Endothelial cell of umbilical vein (primary cell): ENCODE data around the gene GRHPR. TPM values are rescaled to one million over a fixed set of nuclear protein-coding genes. Genes with fewer than 3 reads are reported as not detected.
"Not testable (repeated sequence)": the region's sequence is repeated elsewhere in the genome, so short reads cannot be mapped to it uniquely, and the experiment has no call there.

ENCODE experiments used
- BruUV-seq: library from RNA; stranded (reverse); fragments of 400-500 nt; replicated peaks from 2 replicates; lab custom pipeline; 2021; lab: Mats Ljungman, UMichigan
- CTCF ChIA-PET: fragments of 300-600, 350-600 bp; sonication (Branson Sonifier 250); formaldehyde crosslinking; loops from one replicate; lab custom pipeline; 2021; ENCODE audit warnings: antibody characterized with exemption, inconsistent platforms; lab: Charles Lee
- POLR2A ChIA-PET: fragments of 300-600, 350-600 bp; sonication (Branson Sonifier 250); formaldehyde crosslinking; loops from one replicate; lab custom pipeline; 2021; ENCODE audit warnings: antibody characterized with exemption, inconsistent platforms; lab: Charles Lee
- DNase-seq: peaks from one replicate; pipeline ENCODE4 v3.0.0-alpha.2; 2011; ENCODE audit warnings: low read depth, low spot score
- FAIRE-seq: peaks from 2 replicates; lab custom pipeline; 2011; peaks lifted over from hg19 to GRCh38; lab: Jason Lieb, UNC
- H2AFZ ChIP-seq: 2 replicates; pipeline ENCODE4 v1.6.0; 2012; ENCODE audit warnings: low read depth, low read length, control low read depth, inconsistent platforms
- H3K27ac ChIP-seq: 2 replicates; pipeline ENCODE4 v1.5.1; 2011; ENCODE audit warnings: low read depth, mild to moderate bottlenecking, control low read depth, low read length, moderate library complexity; ENCODE audit not compliant: insufficient read depth
- H3K27me3 ChIP-seq, 2 experiments: 2 replicates each; pipeline versions ENCODE4 v1.6.0 to v1.6.1; 2011; ENCODE audit warnings: low read length in 2 of 2, mixed read lengths in 1 of 2; ENCODE audit not compliant: control insufficient read depth in 2 of 2, insufficient read depth in 2 of 2
- H3K36me3 ChIP-seq, 2 experiments: 2 replicates in 1 of 2; 3 replicates in 1 of 2; pipeline ENCODE4 v1.5.1; 2011; ENCODE audit warnings: low read length in 2 of 2, mild to moderate bottlenecking in 1 of 2, moderate library complexity in 1 of 2; ENCODE audit not compliant: control insufficient read depth in 2 of 2, insufficient read depth in 2 of 2; ENCODE audit errors: extremely low read depth in 1 of 2
- H3K4me1 ChIP-seq: 3 replicates; pipeline ENCODE4 v1.5.1; 2011; ENCODE audit warnings: mild to moderate bottlenecking, low read length; ENCODE audit not compliant: control insufficient read depth, insufficient read depth; ENCODE audit errors: extremely low read depth
- H3K4me2 ChIP-seq: 2 replicates; pipeline ENCODE4 v1.6.1; 2011; ENCODE audit warnings: low read length, control low read depth, mixed read lengths; ENCODE audit not compliant: insufficient read depth
- H3K4me3 ChIP-seq, 3 experiments: fragments of 200-600 bp in 1 of 3; sonication (generic), shearing (Covaris generic) in 1 of 3; replicated peaks in 1 of 3; 2 replicates each; pipeline ENCODE4 v1.5.1; 2011 to 2016; ENCODE audit warnings: control low read depth in 3 of 3, low read length in 3 of 3, mild to moderate bottlenecking in 2 of 3, inconsistent platforms in 1 of 3, low read depth in 1 of 3, moderate library complexity in 1 of 3; ENCODE audit not compliant: insufficient read depth in 1 of 3
- H3K79me2 ChIP-seq: 2 replicates; pipeline ENCODE4 v1.6.0; 2012; ENCODE audit warnings: low read length, inconsistent platforms; ENCODE audit not compliant: control insufficient read depth, insufficient read depth
- H3K9ac ChIP-seq: replicated peaks from 2 replicates; pipeline ENCODE3; 2011; ENCODE audit warnings: low read length, control low read depth; ENCODE audit not compliant: insufficient read depth; ENCODE audit errors: extremely low read depth
- H3K9me1 ChIP-seq: replicated peaks from 3 replicates; pipeline ENCODE4 v1.6.0; 2011; ENCODE audit warnings: mild to moderate bottlenecking, low read length; ENCODE audit not compliant: control insufficient read depth, insufficient read depth; ENCODE audit errors: extremely low read depth
- H3K9me3 ChIP-seq: replicated peaks from 2 replicates; pipeline ENCODE4 v1.5.1; 2012; ENCODE audit warnings: low read length, inconsistent platforms; ENCODE audit not compliant: control insufficient read depth, insufficient read depth
- H4K20me1 ChIP-seq: replicated peaks from 2 replicates; pipeline ENCODE3; 2011; ENCODE audit warnings: mild to moderate bottlenecking, low read length; ENCODE audit not compliant: control insufficient read depth, insufficient read depth; ENCODE audit errors: extremely low read depth
- CTCF ChIP-seq, 2 donors: IDR thresholded peaks; 1 replicate in 1 of 2; 2 replicates in 1 of 2; pipeline ENCODE4 v1.5.1; 2011; ENCODE audit warnings: low read length in 2 of 2, mild to moderate bottlenecking in 2 of 2, moderate library complexity in 2 of 2, control low read depth in 1 of 2, inconsistent platforms in 1 of 2, low read depth in 1 of 2; ENCODE audit not compliant: insufficient read depth in 1 of 2; ENCODE audit errors: extremely low read depth in 1 of 2
- EZH2 ChIP-seq: IDR thresholded peaks from 2 replicates; pipeline ENCODE4 v1.6.1; 2012; ENCODE audit warnings: borderline replicate concordance, low read depth, mild to moderate bottlenecking, moderate library complexity, low read length, inconsistent platforms; ENCODE audit not compliant: severe bottlenecking
- FOS ChIP-seq: IDR thresholded peaks from 2 replicates; pipeline ENCODE4 v1.6.1; 2011; ENCODE audit warnings: mild to moderate bottlenecking, low read length, moderate library complexity, borderline replicate concordance; ENCODE audit not compliant: insufficient read depth
- GATA2 ChIP-seq: IDR thresholded peaks from 2 replicates; pipeline ENCODE4 v1.7.0; 2011; ENCODE audit warnings: low read depth, mild to moderate bottlenecking, moderate library complexity, mixed read lengths, low read length; ENCODE audit not compliant: insufficient read length, insufficient read depth
- JUN ChIP-seq: IDR thresholded peaks from 2 replicates; pipeline ENCODE4 v1.6.1; 2011; ENCODE audit warnings: borderline replicate concordance, low read depth; ENCODE audit not compliant: insufficient read length, insufficient read depth
- MAX ChIP-seq: IDR thresholded peaks from 2 replicates; pipeline ENCODE4 v1.6.1; 2011; ENCODE audit not compliant: insufficient read depth, insufficient read length
- MYC ChIP-seq: IDR thresholded peaks from one replicate; pipeline ENCODE4 v1.6.1; 2011; ENCODE audit warnings: mild to moderate bottlenecking, low read depth, low read length
- POLR2A ChIP-seq: IDR thresholded peaks from 2 replicates; pipeline ENCODE4 v1.6.1; 2012; ENCODE audit warnings: low read depth, mild to moderate bottlenecking, control low read depth, low read length
- POLR2AphosphoS5 ChIP-seq: IDR thresholded peaks from 2 replicates; pipeline ENCODE4 v1.6.1; 2012; ENCODE audit warnings: low read depth, mild to moderate bottlenecking, control low read depth, low read length, moderate library complexity; ENCODE audit not compliant: insufficient read depth
- dilution Hi-C: fragments of 300-500 bp; cut with MboI; formaldehyde crosslinking; loops from one replicate; pipeline ENCODE4 v1.15.0; 2019; ENCODE audit warnings: low sequenced_read_pairs; ENCODE audit not compliant: extremely low pct_ligation_motif_present
- intact Hi-C: fragments of 100-400 bp; cut with micrococcal nuclease; formaldehyde crosslinking; loops from one replicate; pipeline ENCODE4 v1.10.0; 2022
- polyA plus RNA-seq, 4 experiments: library from polyadenylated mRNA; depleted of rRNA in 3 of 4; stranded (reverse) in 3 of 4; unstranded in 1 of 4; fragments of >200 nt; gene quantifications; 2 replicates each; pipeline versions ENCODE4 v1.2.1 to v1.2.3, GENCODE V29; 2011 to 2012; ENCODE audit warnings: missing spikeins in 1 of 4
- total RNA-seq: library from RNA; stranded (reverse); gene quantifications from 2 replicates; pipeline ENCODE4 v1.2.3, GENCODE V29; 2021

GRHPR gene
- total and polyA plus RNA-seq, 2 donors (not counting 3 experiments of a cell fraction or from before 2014, with no cell fraction given), result 91.2 to 247 TPM

GRCh38 chr9:37395663-37396062, 26.8 kb upstream of the GRHPR start:
- TF ChIP-seq CTCF (IDR thresholded peaks at IDR 0.05; ENCODE audit: extremely low read depth in 1 of 2, insufficient read depth in 1 of 2, low read depth in 1 of 2, low read length in 2 of 2), result no peak
- no peak for TF ChIP-seq MYC
- TF ChIP-seq MAX, result no peak
- TF ChIP-seq POLR2A, result no peak
- no peak for TF ChIP-seq FOS
- no peak for TF ChIP-seq POLR2AphosphoS5
- no peak for TF ChIP-seq EZH2
- no peak for TF ChIP-seq GATA2
- TF ChIP-seq JUN, result no peak
- Histone ChIP-seq H3K9me1 (no peaks in the 10 kb centered on the region), H3K27me3 (peaks cover 2 to 4% of the 10 kb centered on the region in 2 experiments), H3K36me3 (no peaks in the 10 kb centered on the region), H3K79me2 (no peaks in the 10 kb centered on the region), H4K20me1 (no peaks in the 10 kb centered on the region), H3K27ac (no peak overlapping the region), H2AFZ (no peak overlapping the region), H3K9me3 (no peaks in the 10 kb centered on the region), H3K4me2 (no peak overlapping the region), H3K4me1 (no peaks in the 10 kb centered on the region), H3K9ac (no peak overlapping the region), H3K4me3 (no peak overlapping the region)
- no peak for FAIRE-seq
- DNase-seq, result no peak
- no TSS peak for BruUV-seq
- ChIA-PET CTCF (interaction anchor here (0.7 to 1.2 kb wide), 3 partner anchors 10 to 16 kb away, joined by 3 read pairs; no protein-coding TSS in a partner anchor), POLR2A (no interaction called here)
- dilution Hi-C loops, result no loop called here
- intact Hi-C loops, result no loop called here

GRCh38 chr9:37397948-37398347, 24.5 kb upstream of the GRHPR start:
- FAIRE-seq, H4K20me1 ChIP-seq, H2AFZ ChIP-seq, H3K36me3 ChIP-seq, dilution Hi-C loops, H3K4me2 ChIP-seq, H3K27me3 ChIP-seq, H3K9ac ChIP-seq, BruUV-seq, H3K4me1 ChIP-seq, H3K9me1 ChIP-seq, H3K27ac ChIP-seq, H3K9me3 ChIP-seq, intact Hi-C loops, H3K79me2 ChIP-seq, POLR2A ChIA-PET, H3K4me3 ChIP-seq, DNase-seq: not testable (repeated sequence)
- CTCF ChIA-PET, result interaction anchor here (1.0 kb wide), 1 partner anchor 20 kb away, joined by 3 read pairs; no protein-coding TSS in a partner anchor
